Prostate gland (tissue), 2 donors: Measurements from ENCODE around the gene PSMD11.

Experiments used
- POLR2A ChIP-seq: fragments of 450-650 bp; IDR thresholded peaks from one replicate; pipeline ENCODE4 v1.6.1; 2016; ENCODE audit warnings: antibody characterized with exemption, mild to moderate bottlenecking
- TF ChIP-seq, protein P1 (sequence below), 4 experiments: fragments of 200-600 bp in 2 of 4; fragments of 450-650 bp in 2 of 4; sonication (generic) in 2 of 4; IDR thresholded peaks; 1 replicate in 3 of 4; 2 replicates in 1 of 4; pipeline ENCODE4 v1.5.1; 2016 to 2019; ENCODE audit warnings: antibody characterized with exemption in 4 of 4, mild to moderate bottlenecking in 2 of 4, moderate library complexity in 2 of 4

DNA sequence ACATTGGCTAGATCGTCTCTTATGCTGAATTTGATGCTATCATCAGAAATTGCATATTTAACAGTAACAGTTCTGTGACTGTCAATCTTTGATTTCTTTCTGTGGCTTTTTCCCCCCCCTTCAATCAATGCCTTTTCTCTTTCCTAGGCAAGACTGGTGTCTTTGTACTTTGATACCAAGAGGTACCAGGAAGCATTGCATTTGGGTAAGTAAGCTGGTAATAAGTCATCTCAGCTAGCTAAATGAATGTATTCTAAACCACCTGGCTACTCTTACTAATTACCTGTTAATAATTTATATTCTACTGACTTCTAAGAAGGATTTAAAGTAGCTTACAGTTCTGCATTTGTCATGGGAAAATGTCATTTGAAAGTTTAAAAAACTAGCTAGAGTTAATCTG is 20.1 kb downstream of the PSMD11 start:
- TF ChIP-seq, protein P1, sequence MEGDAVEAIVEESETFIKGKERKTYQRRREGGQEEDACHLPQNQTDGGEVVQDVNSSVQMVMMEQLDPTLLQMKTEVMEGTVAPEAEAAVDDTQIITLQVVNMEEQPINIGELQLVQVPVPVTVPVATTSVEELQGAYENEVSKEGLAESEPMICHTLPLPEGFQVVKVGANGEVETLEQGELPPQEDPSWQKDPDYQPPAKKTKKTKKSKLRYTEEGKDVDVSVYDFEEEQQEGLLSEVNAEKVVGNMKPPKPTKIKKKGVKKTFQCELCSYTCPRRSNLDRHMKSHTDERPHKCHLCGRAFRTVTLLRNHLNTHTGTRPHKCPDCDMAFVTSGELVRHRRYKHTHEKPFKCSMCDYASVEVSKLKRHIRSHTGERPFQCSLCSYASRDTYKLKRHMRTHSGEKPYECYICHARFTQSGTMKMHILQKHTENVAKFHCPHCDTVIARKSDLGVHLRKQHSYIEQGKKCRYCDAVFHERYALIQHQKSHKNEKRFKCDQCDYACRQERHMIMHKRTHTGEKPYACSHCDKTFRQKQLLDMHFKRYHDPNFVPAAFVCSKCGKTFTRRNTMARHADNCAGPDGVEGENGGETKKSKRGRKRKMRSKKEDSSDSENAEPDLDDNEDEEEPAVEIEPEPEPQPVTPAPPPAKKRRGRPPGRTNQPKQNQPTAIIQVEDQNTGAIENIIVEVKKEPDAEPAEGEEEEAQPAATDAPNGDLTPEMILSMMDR (IDR thresholded peaks at IDR 0.05): no peak
- no peak for TF ChIP-seq POLR2A
